Body of pancreas (tissue), 4 donors: ENCODE data around the gene FBXL17. TPM values are rescaled to one million over a fixed set of nuclear protein-coding genes. Genes with fewer than 3 reads are reported as not detected.

ENCODE experiments used
- ATAC-seq: fragments of 150-250 bp; one replicate; pipeline ENCODE4 v1.9.1; 2016
- DNase-seq, 4 donors: peaks; one replicate each; pipeline ENCODE4 v3.0.0-alpha.2; 2019
- H3K27ac ChIP-seq, 4 donors: fragments of 200-600 bp; sonication (generic); 1 replicate in 3 of 4; 2 replicates in 1 of 4; pipeline versions ENCODE4 v1.5.1 to v1.6.1; 2016 to 2019; ENCODE audit warnings: mild to moderate bottlenecking in 1 of 4, mixed read lengths in 1 of 4, moderate library complexity in 1 of 4
- H3K27me3 ChIP-seq, 2 donors: fragments of 200-600 bp; sonication (generic); one replicate each; pipeline ENCODE4 v1.6.0; 2016; ENCODE audit warnings: mild to moderate bottlenecking in 1 of 2
- H3K36me3 ChIP-seq, 2 donors: fragments of 200-600 bp; sonication (generic); replicated peaks in 1 of 2; 2 replicates each; pipeline ENCODE4 v1.5.1; 2016; ENCODE audit warnings: low read depth in 2 of 2; ENCODE audit not compliant: insufficient read depth in 1 of 2
- H3K4me1 ChIP-seq: fragments of 200-600 bp; sonication (generic); one replicate; pipeline ENCODE4 v1.6.0; 2016
- H3K4me3 ChIP-seq, 2 donors: fragments of 200-600 bp; sonication (generic); 1 replicate in 1 of 2; 2 replicates in 1 of 2; pipeline ENCODE4 v1.5.1; 2016 to 2019
- H3K9me3 ChIP-seq, 3 donors: fragments of 200-600 bp; sonication (generic); 1 replicate in 2 of 3; 2 replicates in 1 of 3; pipeline ENCODE4 v1.5.1; 2016
- POLR2A ChIP-seq, 3 donors: fragments of 450-650 bp; IDR thresholded peaks; one replicate each; pipeline ENCODE4 v1.6.1; 2016; ENCODE audit warnings: antibody characterized with exemption in 3 of 3, mild to moderate bottlenecking in 2 of 3
- WGBS, 2 donors: methylation state at CpG; one replicate each; pipeline ENCODE4 v1.1.5; 2017; 5-methylcytosine and 5-hydroxymethylcytosine counted together
- intact Hi-C: fragments of 100-400 bp; cut with DNase I; formaldehyde crosslinking; loops from one replicate; pipeline ENCODE4 v1.15.1; 2023
- total RNA-seq, 2 donors: library from RNA; depleted of rRNA; stranded (reverse); fragments of >200 nt; gene quantifications; one replicate each; pipeline ENCODE4 v1.1.0, GENCODE V29; 2016
- TF ChIP-seq, protein P1 (sequence below), 7 experiments: fragments of 450-650 bp in 4 of 7; fragments of 200-600 bp in 3 of 7; sonication (generic) in 3 of 7; IDR thresholded peaks; one replicate each; pipeline ENCODE4 v1.5.1; 2016 to 2019; ENCODE audit warnings: antibody characterized with exemption in 7 of 7

The FBXL17 gene
- total RNA-seq, 2 donors from 2014 or later: 5.3 to 13.5 TPM

DNA sequence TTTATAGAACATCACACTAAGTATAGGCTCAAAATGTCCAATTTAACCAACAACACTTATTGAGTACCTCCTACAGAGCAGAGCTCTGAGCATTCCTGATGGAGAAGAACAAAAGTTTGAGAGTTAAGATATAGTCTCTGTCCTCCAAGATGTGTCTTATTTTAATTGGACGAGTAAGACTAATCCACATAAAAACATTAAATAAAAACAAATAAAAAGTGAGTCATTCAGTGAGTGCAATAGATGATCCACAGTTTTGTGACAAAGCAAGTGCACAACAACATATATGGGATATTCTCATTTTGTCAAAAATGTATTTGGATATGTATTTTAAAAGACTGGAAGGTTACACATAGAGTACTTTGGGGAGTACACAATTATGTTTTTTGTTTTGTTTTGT lies 277.4 kb downstream of the FBXL17 start:
- 83 to 84% methylated on average over 1 of the region's 1 CpG for WGBS, 2 donors
- no peak overlapping the region for H3K4me3 ChIP-seq
- ATAC-seq (no peak), DNase-seq (no peak)
- peaks cover 10% of the 10 kb centered on the region for H3K4me1 ChIP-seq
- no peaks in the 10 kb centered on the region for H3K27me3 ChIP-seq
- intact Hi-C loops: no loop called here
- no peaks in the 10 kb centered on the region for H3K9me3 ChIP-seq
- no peaks in the 10 kb centered on the region for H3K36me3 ChIP-seq
- TF ChIP-seq POLR2A (IDR thresholded peaks at IDR 0.05): no peak
- TF ChIP-seq, protein P1, sequence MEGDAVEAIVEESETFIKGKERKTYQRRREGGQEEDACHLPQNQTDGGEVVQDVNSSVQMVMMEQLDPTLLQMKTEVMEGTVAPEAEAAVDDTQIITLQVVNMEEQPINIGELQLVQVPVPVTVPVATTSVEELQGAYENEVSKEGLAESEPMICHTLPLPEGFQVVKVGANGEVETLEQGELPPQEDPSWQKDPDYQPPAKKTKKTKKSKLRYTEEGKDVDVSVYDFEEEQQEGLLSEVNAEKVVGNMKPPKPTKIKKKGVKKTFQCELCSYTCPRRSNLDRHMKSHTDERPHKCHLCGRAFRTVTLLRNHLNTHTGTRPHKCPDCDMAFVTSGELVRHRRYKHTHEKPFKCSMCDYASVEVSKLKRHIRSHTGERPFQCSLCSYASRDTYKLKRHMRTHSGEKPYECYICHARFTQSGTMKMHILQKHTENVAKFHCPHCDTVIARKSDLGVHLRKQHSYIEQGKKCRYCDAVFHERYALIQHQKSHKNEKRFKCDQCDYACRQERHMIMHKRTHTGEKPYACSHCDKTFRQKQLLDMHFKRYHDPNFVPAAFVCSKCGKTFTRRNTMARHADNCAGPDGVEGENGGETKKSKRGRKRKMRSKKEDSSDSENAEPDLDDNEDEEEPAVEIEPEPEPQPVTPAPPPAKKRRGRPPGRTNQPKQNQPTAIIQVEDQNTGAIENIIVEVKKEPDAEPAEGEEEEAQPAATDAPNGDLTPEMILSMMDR (IDR thresholded peaks at IDR 0.05): no peak
- H3K27ac ChIP-seq: no peak overlapping the region

- intact Hi-C loops: no loop called here
- ATAC-seq (no peak), DNase-seq (no peak)
- TF ChIP-seq, protein P1 (IDR thresholded peaks at IDR 0.05): no peak
- no peak for TF ChIP-seq POLR2A (IDR thresholded peaks at IDR 0.05)
- Histone ChIP-seq H3K4me3 (no peak overlapping the region), H3K9me3 (no peaks in the 10 kb centered on the region), H3K27ac (no peak overlapping the region), H3K36me3 (no peaks in the 10 kb centered on the region), H3K27me3 (no peaks in the 10 kb centered on the region), H3K4me1 (peaks cover 10% of the 10 kb centered on the region)
- 61 to 68% methylated on average over 3 of the region's 3 CpGs for WGBS, 2 donors
Measured at GRCh38 chr5:108102463-108102862, 279.4 kb downstream of the FBXL17 start.

DNA sequence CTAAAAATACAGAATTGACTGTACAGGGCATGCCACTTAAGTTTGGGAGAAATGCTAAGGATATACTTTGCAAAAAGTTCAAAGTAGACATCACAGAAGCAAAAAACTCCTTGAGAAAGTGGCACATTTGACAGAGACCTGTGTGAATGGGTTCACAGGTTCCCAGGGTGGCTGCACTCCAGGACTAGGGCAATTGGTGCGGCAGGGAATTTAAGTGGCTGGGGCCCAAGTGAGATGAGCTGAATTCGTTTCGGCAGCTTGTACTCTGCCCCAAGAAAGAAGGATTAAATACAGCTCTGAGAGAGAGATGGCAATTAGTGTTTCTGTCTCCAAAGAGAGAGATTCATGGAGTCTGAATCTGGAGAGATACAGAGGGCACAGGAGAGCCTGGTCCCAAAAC lies 280.1 kb downstream of the FBXL17 start:
- Histone ChIP-seq H3K9me3 (no peaks in the 10 kb centered on the region), H3K27me3 (no peaks in the 10 kb centered on the region), H3K4me1 (peaks cover 10% of the 10 kb centered on the region), H3K36me3 (no peaks in the 10 kb centered on the region), H3K27ac (no peak overlapping the region), H3K4me3 (no peak overlapping the region)
- TF ChIP-seq, protein P1 (IDR thresholded peaks at IDR 0.05): no peak
- TF ChIP-seq POLR2A (IDR thresholded peaks at IDR 0.05): no peak
- intact Hi-C loops: no loop called here
- DNase-seq (no peak), ATAC-seq (no peak)
- WGBS, 2 donors: 92 to 95% methylated on average over 3 of the region's 3 CpGs

DNA sequence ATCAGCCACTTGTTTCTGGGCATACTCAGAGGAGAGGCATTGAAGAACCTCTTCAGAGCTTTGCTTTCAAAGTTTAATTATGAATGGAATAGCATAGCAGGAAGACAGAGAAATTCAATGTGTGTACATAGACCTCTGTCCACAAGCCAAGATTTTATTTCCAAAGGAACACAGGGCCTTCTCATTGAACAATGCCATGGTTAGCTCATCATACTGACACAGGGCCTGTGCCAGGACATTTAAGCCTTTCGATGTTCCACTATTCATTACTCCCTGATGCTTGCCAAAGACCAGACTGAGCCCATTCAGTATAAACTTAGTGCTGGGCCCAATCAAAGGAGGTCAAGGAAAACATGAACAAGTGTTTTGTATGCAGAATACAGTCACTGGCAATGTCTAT lies 280.8 kb downstream of the FBXL17 start:
- Histone ChIP-seq H3K27me3 (no peaks in the 10 kb centered on the region), H3K4me1 (peaks cover 10% of the 10 kb centered on the region), H3K9me3 (no peaks in the 10 kb centered on the region), H3K36me3 (no peaks in the 10 kb centered on the region), H3K4me3 (no peak overlapping the region), H3K27ac (no peak overlapping the region)
- TF ChIP-seq, protein P1 (IDR thresholded peaks at IDR 0.05): no peak
- ATAC-seq (no peak), DNase-seq (no peak)
- WGBS, 2 donors: 35 to 42% methylated on average over 1 of the region's 1 CpG
- intact Hi-C loops: no loop called here

GRCh38 chr5:108094800-108095199 lies 287.1 kb downstream of the FBXL17 start:
- Histone ChIP-seq H3K27ac (no peak overlapping the region), H3K36me3 (no peaks in the 10 kb centered on the region), H3K9me3 (no peaks in the 10 kb centered on the region), H3K4me1 (peaks cover 7% of the 10 kb centered on the region), H3K4me3 (no peak overlapping the region), H3K27me3 (no peaks in the 10 kb centered on the region)
- no peak for ATAC-seq
- intact Hi-C loops: no loop called here
- WGBS, 2 donors: 23 to 46% methylated on average over 1 of the region's 1 CpG
- TF ChIP-seq, protein P1 (IDR thresholded peaks at IDR 0.05): no peak
- TF ChIP-seq POLR2A (IDR thresholded peaks at IDR 0.05): no peak
- DNase-seq: no peak
